GM21825 (cell line): ENCODE measurements around the gene FBXO42.

Source experiments
- ATAC-seq: cut with Tn5 transposase; IDR thresholded peaks from one replicate; pipeline ENCODE4 v1.9.1; 2021; ENCODE audit warnings: mild to moderate bottlenecking, moderate library complexity; ENCODE audit not compliant: unreplicated experiment

FBXO42 gene

DNA sequence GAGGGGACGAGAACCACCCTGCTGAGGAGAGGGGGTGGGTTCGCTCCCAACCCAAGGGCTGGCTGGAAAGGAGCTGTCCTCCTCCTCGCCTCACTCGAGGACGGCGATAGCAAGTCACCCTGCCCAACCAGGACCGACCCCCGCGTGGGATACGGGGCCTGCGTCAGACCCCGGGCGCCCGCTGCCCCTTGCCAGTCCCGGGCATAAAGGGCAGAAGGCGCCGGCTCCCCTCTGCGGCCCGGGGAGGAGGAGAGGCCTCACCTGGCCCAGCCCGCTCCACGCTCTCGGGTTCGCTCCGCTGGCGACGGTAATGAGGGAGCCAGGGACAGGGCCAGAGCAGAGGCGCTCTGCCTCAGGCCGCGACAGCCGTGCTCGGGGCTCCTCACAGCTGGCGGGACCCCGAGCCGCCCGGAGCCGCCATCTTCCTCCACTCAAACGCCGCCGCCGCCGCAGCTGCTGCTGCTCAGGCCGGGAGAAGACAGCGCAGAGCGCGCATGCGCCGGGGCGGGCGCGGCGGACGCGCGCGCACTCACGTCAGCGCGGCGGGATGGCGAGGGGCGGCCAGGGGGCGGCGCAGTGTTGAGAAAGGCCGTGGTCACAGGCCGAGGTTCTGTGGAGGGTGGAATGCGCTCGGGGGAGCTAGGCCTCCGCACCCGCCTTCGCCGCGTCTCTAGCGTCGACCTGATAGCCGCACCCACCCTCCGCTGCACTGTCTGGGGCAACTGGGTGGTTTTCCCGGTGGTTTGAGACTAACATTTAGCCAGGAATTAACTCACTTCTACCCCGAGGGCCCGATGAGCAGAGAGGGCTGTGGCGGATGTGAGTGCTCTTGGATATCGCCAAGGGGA is at the start of gene FBXO42:
Gene FBXO42, minus strand, starts transcription at position 487 of the 848 bp plus-strand sequence. CDS start 37,062 bp downstream, outside the sequence.
- peak; percentile 85 for ATAC-seq

DNA sequence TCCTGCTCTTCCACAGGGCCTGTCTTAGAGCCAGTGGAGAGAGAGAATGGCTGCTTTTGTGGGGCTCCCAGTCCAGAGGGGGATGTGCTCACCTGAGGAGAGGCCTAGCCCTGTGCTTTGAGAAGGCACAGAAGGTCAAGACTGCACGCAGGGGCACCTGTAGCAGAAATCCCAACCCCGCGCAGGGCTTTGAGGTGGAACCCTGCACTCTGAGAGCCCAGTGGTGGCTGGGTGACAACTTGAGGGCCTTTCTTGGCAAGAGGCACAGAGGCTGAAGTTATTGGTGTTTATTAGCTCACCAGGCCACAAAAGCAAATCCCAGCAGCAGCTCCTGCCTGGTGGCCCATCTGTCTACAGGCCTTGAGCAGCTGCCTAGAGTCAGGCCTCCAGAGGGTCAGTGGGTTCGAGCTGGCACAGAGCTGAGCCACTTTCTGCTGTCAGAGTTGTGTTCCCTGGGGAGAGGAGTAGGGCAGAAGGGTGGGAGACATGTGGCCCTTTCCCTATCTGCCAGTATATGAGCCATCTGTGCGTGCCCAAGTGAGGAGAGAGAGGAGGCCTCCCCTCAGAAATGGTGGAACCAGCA is 46.2 kb upstream of the FBXO42 start:
- ATAC-seq: no peak

DNA sequence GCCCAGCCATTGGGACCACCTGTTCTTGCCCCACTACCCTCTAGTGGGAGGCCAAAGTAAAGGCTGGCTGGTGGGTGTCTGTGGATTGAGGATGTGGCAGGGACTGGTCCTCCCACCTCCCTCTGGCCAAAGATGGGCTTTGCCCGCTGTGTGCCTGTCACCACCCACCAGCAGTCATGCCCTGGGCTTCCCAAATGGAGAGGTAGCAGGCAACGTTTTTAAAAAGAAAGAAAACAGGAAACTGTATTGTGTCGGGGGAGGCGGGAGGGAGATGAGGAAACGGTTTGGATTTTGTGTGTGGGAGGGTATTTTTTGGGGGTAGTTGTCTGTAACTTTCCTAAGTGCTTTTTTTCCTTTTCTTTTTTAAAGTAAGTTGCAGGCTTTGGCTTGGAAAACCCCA is 44.8 kb upstream of the FBXO42 start:
- no peak for ATAC-seq

DNA sequence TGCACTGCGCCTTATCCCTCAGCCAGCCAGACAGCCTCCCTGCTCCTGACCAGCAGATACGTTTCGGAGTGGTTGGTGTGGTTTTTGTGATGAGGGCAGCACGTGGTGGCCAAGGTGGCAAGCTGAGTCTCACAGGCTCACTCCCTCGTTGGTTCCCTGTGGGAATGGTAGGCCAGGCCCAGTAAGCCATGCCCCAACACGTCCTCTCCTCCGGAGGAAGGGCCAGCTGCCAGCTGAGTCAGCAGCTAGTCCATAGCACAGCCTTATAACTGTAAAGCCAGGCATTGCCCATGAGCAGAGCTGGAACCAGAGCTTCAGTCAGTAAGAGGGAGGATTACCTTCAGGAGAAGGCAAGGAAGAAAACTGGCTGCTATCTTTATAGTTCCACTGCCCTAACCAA is 44.3 kb upstream of the FBXO42 start:
- ATAC-seq: no peak

DNA sequence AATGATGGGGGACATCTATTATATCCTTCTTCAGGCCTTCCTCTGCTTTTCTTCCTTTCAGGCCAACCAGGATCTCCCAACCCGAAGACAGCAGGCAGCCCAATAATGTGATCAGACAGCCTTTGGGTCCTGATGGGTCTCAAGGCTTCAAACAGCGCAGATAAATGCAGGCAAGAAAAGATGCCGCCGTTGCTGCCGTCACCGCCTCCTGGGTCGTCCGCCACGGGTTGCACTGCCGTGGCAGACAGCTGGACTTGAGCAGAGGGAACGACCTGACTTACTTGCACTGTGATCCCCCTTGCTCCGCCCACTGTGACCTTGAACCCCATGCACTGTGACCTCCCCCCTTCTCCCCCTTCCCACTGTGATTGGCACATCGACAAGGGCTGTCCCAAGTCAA is 42.7 kb upstream of the FBXO42 start:
- no peak for ATAC-seq

DNA sequence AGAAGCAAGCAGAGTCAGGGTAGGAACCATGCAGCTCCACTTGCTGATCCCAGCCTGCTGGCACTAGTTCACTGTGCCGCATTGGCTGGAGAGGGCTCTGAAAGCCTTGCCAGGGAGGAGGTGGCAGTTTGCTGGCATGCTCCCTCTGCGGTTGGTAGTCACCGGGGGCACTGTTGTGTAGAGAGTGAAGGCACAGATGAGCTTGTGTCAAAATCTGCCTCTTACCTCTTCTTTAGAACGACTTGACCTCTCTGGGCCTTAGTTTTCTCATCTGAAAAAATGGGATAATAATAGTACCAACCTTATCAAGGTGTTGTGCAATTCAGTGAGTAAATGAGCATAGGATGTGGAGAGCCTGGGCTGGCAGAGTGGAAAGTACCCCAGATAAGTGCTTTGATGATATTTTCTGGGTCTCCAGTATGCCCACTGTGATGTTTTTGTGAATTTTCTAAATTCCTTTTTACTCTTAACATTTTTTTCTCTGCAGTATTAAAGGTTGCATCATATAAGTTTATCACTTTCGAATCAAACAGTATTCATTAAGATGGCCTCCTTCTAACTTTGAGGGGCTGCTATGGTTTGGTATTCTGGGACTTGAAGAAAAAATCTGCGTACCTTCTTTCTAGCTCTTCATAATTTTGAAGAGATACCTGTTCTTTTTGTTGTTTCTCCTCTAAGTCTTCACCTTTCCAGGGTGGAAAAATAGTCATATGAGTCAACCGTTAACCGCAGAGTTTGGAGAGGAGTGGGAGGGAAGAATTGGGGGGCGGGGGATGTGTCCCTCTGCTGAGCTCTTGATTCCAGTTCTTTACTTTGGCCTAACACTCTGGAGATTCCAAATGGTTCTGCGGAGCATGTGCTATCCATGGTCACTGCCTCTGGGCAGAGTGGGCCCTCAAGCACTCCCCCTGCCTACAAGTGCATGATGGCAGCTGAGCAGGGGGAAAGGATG is 41.6 kb upstream of the FBXO42 start:
- no peak for ATAC-seq

DNA sequence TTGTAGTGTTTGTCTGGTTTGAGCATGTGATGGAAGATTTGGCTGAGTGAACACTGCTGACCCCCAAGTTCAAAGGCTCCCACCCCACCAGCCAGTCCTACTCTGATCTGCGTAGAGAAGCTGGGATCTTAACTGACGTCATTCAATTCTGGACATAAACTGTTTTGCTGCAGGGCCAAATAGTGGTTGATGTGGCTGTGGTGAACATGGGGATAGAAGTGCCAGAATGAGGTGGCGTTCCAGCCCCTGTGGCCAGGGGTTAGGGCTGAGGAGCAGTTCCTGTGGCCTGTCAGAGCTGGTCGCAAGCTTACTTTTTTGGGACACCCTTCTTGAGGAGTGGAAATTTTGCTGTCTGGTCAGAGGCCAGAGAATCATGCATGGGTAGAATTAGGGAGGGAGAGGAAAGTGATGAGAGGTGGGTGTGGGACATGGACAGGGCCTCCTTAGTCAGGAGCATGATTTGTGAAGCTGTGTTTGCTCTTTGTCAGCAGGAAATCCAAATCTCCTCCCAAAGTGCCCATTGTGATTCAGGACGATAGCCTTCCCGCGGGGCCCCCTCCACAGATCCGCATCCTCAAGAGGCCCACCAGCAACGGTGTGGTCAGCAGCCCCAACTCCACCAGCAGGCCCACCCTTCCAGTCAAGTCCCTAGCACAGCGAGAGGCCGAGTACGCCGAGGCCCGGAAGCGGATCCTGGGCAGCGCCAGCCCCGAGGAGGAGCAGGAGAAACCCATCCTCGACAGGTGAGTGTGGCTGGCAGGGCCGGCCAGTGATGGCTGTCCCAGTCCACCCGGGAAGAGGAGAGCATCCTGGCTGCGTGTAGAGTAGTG is 40.7 kb upstream of the FBXO42 start:
- ATAC-seq: no peak

DNA sequence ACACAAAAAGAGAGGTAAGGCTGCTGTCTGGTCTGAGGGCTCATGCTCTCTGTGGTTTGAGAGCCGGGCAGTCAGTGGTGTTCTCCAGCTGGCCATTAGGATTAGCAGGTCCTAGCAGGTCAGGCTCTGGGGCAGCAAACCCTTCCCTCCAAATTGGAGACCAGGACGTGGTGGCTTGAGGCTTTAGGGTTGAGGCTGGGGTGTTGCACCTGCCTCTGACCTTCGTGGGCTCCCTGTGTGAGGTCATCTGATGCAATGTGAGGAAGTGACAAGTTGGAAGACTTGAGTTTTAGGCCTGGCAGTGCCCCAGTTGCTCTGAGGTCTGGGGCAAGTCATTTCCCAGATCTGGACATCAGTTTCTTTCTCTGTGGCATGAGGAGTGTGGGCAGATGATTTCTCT is 39.1 kb upstream of the FBXO42 start:
- no peak for ATAC-seq

DNA sequence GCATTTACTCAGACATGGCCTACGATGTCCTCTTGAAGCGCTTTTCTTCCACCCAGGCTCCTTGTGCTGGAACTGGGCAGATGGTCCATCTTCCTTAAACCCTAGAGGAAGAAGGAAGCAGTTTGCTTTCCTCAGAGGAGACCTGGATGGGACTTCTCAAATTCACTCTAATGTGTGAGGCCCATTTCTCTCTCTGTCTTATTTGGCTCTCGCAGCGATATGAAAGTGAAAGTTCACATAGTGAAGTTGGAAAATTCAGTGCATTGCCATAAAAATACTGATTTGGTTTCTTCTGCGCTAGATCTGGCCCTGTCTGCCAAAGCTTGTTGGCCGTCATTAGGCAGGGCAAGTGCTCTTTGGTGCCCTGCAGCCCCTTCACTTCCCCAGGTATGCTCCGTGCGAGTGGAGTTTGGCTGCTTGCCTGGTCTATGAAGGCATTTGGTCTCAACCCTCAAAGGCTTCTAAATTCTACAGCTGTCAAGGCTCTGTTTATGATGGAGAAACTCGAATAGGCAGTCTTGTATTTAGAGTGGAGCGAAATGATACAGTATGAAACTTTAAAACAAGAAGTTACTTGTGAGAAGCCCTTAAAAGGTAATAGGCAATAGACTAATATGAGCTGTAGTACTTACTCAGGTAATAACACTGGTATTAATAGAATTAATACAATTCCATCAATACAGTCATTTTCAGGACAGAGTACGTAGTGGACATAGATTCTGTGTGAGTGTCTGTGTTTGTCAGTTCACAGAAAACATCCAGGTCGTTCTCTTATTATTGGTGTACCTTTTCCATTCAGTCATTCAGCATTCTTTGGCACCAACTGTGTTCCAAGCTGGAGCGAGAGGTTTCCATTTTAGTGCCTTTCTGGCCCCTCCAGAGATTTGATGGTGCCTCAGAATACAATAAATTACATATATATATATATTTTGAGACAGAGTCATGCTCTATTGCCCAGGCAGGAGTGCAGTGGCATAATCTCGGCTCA is 35.2 kb upstream of the FBXO42 start:
- ATAC-seq: no peak

DNA sequence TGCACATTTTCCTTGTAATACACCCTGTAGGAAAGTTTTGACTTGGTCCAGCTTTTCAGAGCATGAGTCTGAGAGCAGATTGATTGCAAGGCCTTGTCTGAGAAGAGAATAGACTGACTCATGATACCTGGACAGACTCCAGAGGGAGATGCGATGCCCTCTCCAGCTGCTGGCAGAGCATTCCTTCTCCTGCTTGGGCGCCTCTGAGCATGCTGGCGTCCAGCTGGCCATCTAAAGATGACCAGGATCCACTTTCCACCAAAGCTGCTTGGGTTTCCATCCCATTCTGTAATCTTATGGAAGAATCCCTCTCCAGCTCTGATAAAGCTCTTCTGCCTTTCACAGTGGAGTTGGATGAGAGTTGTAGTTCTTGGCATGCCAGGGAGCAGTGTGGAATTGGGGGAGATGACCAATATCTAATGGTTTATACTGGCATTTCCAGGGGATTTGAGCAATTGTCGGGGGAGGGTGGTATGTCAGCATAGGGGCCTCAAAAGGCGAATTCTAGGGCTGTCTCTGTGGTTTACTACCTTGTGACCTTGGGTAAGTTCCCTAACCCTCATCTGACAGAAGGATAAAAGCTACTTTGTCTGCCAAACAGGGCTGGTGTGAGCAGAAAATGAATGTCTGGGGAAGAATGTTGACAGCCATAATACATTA is 34.3 kb upstream of the FBXO42 start:
- no peak for ATAC-seq

DNA sequence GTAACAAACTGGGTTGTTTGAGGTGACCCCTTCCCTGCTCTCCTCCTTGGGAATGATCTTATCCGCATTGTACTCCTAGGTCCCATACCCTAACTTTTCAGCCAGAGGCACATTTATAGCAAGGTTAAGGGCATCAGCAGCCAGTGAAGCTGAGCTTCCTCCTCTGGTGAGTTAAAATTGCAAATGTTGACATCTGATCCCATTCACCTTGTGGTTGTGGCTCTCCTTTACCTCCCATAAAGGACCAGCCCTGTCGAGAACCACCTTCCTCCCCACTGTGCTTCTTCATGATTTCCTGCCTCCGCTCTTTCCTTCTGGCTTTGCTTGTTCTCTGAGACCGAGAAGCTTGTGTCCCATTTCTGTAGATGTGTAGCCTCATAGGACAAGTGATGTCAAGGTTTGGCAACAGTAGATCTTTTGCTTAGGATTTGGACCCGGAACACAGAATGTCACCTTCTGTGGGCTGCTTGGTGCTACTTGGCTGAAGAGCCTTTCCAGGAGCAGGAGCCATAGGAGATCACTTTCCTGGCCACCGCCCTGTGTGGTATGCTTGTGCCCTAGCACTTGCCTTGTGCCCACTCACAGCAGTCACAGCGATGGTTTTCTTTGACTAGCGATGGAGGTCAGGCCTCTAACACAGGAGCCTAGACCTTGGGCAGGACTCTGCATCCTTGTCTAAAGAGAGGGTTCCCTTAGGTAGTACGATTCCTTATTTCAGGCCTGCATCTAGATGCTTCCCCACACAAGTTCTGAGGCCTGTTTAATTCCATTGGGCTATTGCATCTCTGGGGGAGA is 33.6 kb upstream of the FBXO42 start:
- ATAC-seq: no peak

DNA sequence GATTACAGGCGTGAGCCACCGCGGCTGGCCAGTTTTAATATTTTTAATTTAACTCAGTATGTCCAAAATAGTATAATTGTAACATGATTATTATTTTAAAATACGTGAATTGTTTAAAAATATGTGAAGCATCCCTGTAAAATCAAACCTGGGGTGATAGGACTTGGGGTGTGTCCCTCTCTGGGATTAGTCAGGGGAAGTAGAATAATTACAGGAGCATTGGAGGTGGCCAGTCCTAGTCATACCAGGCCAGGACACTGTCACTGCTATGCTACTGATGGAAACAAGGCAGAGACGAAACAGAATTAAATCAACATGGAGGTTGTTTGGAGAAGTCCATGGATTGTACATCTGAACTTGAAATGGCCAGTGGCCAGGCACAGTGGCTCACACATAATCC is 31.6 kb upstream of the FBXO42 start:
- no peak for ATAC-seq

DNA sequence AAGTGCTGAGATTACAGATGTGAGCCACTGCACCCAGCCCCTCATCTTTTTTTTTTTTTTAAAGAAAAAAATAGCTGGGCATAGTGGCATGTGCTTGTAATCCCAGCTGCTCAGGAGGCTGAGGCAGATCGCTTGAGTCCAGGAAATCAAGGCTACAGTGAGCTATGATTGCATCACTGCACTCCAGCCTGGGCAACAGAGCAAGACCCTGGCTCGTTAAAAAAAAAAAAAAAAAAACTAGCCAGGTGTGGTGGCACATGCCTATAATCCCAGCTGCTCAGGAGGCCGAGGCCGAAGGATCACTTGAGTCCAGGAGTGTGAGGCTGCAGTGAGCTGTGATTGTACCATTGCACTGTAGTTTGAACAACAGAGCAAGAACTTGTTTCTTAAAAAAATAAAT is 28.6 kb upstream of the FBXO42 start:
- ATAC-seq: no peak

DNA sequence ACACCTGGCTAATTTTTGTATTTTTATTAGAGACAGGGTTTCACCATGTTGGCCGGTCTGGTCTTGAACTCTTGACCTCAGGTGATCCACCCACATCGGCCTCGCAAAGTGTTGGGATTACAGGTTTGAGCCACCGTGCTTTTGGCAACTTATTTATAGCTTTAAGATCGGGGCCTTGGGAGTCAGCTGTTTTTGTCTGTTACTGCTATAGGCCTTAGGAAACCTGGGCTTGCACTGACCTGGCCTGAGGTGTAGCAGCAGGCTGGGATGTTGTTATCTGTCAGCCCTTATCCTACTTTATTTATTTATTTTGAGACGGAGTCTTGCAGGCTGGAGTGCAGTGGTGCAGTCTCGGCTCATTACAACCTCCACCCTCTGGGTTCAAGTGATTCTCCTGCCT is 26.2 kb upstream of the FBXO42 start:
- no peak for ATAC-seq

DNA sequence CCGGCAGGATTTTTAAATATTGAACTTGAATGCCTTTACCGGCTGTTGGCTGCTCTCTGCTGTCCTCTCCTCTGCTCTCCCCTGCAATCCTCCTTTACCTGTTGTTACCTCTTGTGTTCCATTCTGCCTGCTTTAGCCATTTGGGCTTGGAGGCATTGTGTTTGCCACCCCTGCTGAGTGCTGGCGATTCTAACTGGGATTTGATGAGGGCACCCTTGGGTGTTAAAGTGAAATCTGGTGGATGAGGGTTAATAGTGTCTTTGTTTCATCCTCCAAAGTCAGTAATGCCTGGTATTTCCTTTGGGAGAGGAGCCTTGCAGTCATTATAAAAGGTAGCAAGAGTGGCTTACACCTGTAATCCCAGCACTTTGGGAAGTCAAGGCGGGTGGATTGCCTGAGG is 24.7 kb upstream of the FBXO42 start:
- ATAC-seq: no peak

DNA sequence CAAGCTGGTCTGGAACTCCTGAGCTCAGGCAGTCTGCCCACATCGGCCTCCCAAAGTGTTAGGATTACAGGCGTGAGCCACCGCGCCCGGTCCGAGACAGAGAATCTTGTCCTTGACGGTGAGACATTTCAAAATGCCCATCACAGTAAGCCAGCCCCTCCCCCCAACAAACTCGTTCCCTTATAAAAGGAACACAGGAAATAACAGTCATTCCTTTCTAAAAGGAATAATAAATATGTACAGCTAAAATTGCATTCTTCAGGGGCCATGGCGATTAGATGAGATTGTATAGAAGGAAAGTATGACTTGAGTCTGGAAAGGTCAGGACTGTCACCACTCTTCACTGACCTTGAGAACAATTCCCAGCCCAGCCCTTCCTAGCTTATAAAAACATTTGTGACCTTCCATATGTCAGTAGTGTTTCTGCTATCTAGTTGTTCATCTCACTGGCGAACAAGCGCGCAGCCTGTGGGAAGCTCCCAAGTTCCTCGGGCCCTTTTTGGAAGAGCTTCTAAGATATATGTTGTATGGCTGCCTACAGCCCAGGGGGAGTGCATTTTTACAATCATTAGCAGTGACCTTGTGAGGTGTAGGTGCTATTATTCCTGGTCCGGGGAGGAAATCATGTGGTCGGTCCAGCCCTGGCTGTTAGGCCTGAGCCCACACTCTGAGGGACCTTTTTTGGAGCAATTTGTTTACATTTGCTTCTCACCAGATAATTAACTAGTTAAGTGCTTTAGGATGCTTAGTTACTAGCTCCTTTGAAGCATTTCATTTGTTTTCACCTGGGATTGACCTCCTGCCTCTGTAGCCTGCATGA is 23.5 kb upstream of the FBXO42 start:
- no peak for ATAC-seq

DNA sequence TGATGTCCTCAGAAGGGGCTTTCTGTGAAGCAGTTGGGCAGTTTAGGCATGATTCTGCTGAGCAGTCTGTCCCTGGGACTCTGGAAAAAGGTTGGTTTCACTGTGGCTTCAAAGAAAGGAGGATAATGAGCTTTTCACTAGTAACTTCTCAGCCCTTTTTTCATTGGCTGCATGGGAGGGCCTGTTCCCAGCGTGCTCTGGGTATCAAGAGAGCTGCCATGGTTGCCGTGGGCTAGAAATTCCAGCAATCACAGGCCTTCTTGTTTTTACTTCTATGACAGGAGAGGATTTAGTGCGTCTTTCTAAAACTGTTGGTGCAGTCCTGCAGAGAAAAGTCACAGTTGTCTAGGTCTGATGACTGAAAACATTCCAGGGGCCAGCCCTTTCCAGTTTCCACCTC is 22.0 kb upstream of the FBXO42 start:
- ATAC-seq: no peak
